A673 (cell line): Measurements from ENCODE around the gene PSMB8. TPM values are rescaled to one million over a fixed set of nuclear protein-coding genes. Genes with fewer than 3 reads are reported as not detected.

Source experiments
- BruUV-seq: library from RNA; stranded (reverse); fragments of 400-500 nt; replicated peaks from 2 replicates; lab custom pipeline; 2021; lab: Mats Ljungman, UMichigan
- CTCF ChIA-PET: fragments of 300-600 bp; sonication (Branson Sonifier 250); formaldehyde crosslinking; loops from one replicate; lab custom pipeline; 2022; ENCODE audit warnings: antibody characterized with exemption; lab: Charles Lee
- POLR2A ChIA-PET: fragments of 300-600 bp; sonication (Branson Sonifier 250); formaldehyde crosslinking; loops from one replicate; lab custom pipeline; 2022; ENCODE audit warnings: antibody characterized with exemption; ENCODE audit not compliant: low non-redundant PET; lab: Charles Lee
- DNase-seq: peaks from one replicate; pipeline ENCODE4 v3.0.0-alpha.2; 2015; ENCODE audit warnings: low spot score
- H3K27ac ChIP-seq: fragments of 200-600 bp; sonication (generic); 2 replicates; pipeline ENCODE4 v1.5.1; 2016; ENCODE audit warnings: mixed run types, low read depth, mild to moderate bottlenecking, mixed read lengths, antibody characterized with exemption, low read length; ENCODE audit not compliant: poor library complexity, severe bottlenecking
- H3K27me3 ChIP-seq: fragments of 200-600 bp; sonication (generic); replicated peaks from 2 replicates; pipeline ENCODE4 v1.6.1; 2017; ENCODE audit warnings: mixed run types, low read depth, mild to moderate bottlenecking, mixed read lengths, antibody characterized with exemption, low read length; ENCODE audit not compliant: insufficient read depth, poor library complexity
- H3K36me3 ChIP-seq: fragments of 200-600 bp; sonication (generic); 2 replicates; pipeline ENCODE4 v1.6.1; 2016; ENCODE audit warnings: mixed run types, mild to moderate bottlenecking, mixed read lengths, antibody characterized with exemption, low read length; ENCODE audit not compliant: insufficient read depth, poor library complexity, severe bottlenecking
- H3K4me1 ChIP-seq: fragments of 200-600 bp; sonication (generic); 2 replicates; pipeline ENCODE4 v1.6.1; 2017; ENCODE audit warnings: mixed run types, mild to moderate bottlenecking, mixed read lengths, antibody characterized with exemption, low read length; ENCODE audit not compliant: insufficient read depth, poor library complexity, severe bottlenecking
- H3K4me3 ChIP-seq: fragments of 200-600 bp; sonication (generic); 2 replicates; pipeline ENCODE4 v1.5.1; 2016; ENCODE audit warnings: low read depth, mixed run types, mild to moderate bottlenecking, mixed read lengths, low read length; ENCODE audit not compliant: poor library complexity, severe bottlenecking
- H3K9me3 ChIP-seq: fragments of 200-600 bp; sonication (generic); 2 replicates; pipeline ENCODE4 v1.6.1; 2016; ENCODE audit warnings: mixed run types, low read depth, mild to moderate bottlenecking, mixed read lengths, antibody characterized with exemption, low read length; ENCODE audit not compliant: poor library complexity, severe bottlenecking
- EZH2 ChIP-seq: fragments of 200-600 bp; sonication (generic); IDR thresholded peaks from 2 replicates; pipeline ENCODE4 v1.6.1; 2017; ENCODE audit warnings: borderline replicate concordance, low read depth, mild to moderate bottlenecking, mixed read lengths, antibody characterized with exemption, low read length; ENCODE audit not compliant: poor library complexity, severe bottlenecking
- intact Hi-C: fragments of 100-400 bp; cut with micrococcal nuclease; formaldehyde crosslinking; loops from one replicate; pipeline ENCODE4 v1.10.0; 2022; ENCODE audit not compliant: unreplicated experiment
- total RNA-seq: library from RNA; stranded (reverse); gene quantifications from 2 replicates; pipeline ENCODE4 v1.2.3, GENCODE V29; 2021
- TF ChIP-seq, protein P1 (sequence below): fragments of 300-800, 200-600 bp; sonication (generic); conservative IDR thresholded peaks from 2 replicates; pipeline ENCODE4 v1.5.1; 2017; ENCODE audit warnings: low read depth, mild to moderate bottlenecking, antibody characterized with exemption, low read length, moderate library complexity, mixed read lengths

Gene PSMB8
- total RNA-seq, 1 experiment from 2014 or later, result 20.2 TPM

DNA sequence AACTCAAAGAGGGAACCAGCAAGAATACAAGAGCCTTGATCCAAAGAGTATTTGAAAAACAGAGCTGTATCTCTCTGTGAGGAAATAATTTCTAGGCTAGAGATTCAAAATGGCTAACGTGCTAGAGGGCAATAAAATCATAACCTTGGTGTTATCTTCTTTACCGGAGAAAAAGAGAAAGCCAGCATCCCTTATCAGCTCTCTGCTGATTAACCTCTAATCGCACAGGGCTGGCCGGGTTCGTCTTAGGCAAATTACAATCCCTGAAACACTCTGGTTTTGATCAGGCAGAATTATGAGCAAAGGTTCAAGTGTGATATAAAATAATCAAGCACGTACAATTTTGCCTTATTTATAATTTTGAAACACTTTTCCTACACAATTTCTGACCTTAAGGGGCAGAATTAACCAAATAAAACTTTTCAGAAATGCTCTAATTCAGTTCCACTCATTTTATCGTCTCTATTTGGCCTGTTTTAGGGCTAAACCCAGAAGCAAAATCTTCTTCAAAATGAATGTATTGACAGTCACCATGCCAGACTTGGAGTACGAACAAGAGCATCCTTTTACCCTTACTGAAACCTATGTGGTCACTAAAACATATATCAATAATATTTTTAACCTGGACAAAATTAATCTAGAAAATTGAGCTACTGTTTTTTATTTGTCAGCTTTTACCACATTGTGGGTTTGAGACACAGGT lies 23.9 kb upstream of the PSMB8 start:
- ChIA-PET CTCF (interaction anchor here (0.6 to 3.4 kb wide), 11 partner anchors 9 to 453 kb away, joined by 3 to 48 read pairs (median 7); partner anchors contain the start of genes PSMB9 and TAP2), POLR2A (interaction anchor here (1.0 kb wide), 1 partner anchor 110 kb away, joined by 4 read pairs; no protein-coding TSS in a partner anchor)
- no TSS peak for BruUV-seq
- intact Hi-C loops, result loop anchor here (1.0 to 10.0 kb wide), 3 partner anchors 29 to 453 kb away; partner anchors contain the start of gene TAP2
- no peak for DNase-seq
- Histone ChIP-seq H3K27ac (no peak overlapping the region), H3K27me3 (peaks cover 50% of the 10 kb centered on the region), H3K4me3 (no peak overlapping the region), H3K4me1 (no peaks in the 10 kb centered on the region), H3K36me3 (no peaks in the 10 kb centered on the region), H3K9me3 (no peaks in the 10 kb centered on the region)
- TF ChIP-seq EZH2, result no peak
- TF ChIP-seq, protein P1, sequence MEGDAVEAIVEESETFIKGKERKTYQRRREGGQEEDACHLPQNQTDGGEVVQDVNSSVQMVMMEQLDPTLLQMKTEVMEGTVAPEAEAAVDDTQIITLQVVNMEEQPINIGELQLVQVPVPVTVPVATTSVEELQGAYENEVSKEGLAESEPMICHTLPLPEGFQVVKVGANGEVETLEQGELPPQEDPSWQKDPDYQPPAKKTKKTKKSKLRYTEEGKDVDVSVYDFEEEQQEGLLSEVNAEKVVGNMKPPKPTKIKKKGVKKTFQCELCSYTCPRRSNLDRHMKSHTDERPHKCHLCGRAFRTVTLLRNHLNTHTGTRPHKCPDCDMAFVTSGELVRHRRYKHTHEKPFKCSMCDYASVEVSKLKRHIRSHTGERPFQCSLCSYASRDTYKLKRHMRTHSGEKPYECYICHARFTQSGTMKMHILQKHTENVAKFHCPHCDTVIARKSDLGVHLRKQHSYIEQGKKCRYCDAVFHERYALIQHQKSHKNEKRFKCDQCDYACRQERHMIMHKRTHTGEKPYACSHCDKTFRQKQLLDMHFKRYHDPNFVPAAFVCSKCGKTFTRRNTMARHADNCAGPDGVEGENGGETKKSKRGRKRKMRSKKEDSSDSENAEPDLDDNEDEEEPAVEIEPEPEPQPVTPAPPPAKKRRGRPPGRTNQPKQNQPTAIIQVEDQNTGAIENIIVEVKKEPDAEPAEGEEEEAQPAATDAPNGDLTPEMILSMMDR, result no peak

- POLR2A ChIA-PET, result no interaction called here
Observed at GRCh38 chr6:32867022-32867477, 23.2 kb upstream of the PSMB8 start.

GRCh38 chr6:32865724-32866443 lies 22.0 kb upstream of the PSMB8 start:
- H3K9me3 ChIP-seq, result no peaks in the 10 kb centered on the region
- DNase-seq, result no peak
- intact Hi-C loops, result loop anchor here (5.0 to 10.0 kb wide), 2 partner anchors 39 to 451 kb away; no protein-coding TSS in a partner anchor
- TF ChIP-seq, protein P1, result no peak
- no peak for TF ChIP-seq EZH2
- H3K36me3 ChIP-seq, result no peaks in the 10 kb centered on the region
- peaks cover 42% of the 10 kb centered on the region for H3K27me3 ChIP-seq
- no peak overlapping the region for H3K27ac ChIP-seq
- CTCF ChIA-PET, result no interaction called here
- H3K4me1 ChIP-seq, result no peaks in the 10 kb centered on the region
- POLR2A ChIA-PET, result no interaction called here
- BruUV-seq, result no TSS peak
- H3K4me3 ChIP-seq, result no peak overlapping the region

More at GRCh38 chr6:32867022-32867477, 23.2 kb upstream of the PSMB8 start:
- no peaks in the 10 kb centered on the region for H3K36me3 ChIP-seq
- no peak for TF ChIP-seq EZH2
- TF ChIP-seq, protein P1, result no peak
- peaks cover 50% of the 10 kb centered on the region for H3K27me3 ChIP-seq
- intact Hi-C loops, result loop anchor here (5.0 to 10.0 kb wide), 2 partner anchors 40 to 452 kb away; no protein-coding TSS in a partner anchor
- no peak for DNase-seq
- no TSS peak for BruUV-seq
- no peaks in the 10 kb centered on the region for H3K9me3 ChIP-seq
- no peaks in the 10 kb centered on the region for H3K4me1 ChIP-seq
- H3K4me3 ChIP-seq, result no peak overlapping the region
- H3K27ac ChIP-seq, result no peak overlapping the region
- CTCF ChIA-PET, result interaction anchor here (0.7 to 3.4 kb wide), 5 partner anchors 8 to 452 kb away, joined by 4 to 48 read pairs (median 7); partner anchors contain the start of gene TAP2
